ENCODE measurements around the gene USP31. TPM values are rescaled to one million over a fixed set of nuclear protein-coding genes. Genes with fewer than 3 reads are reported as not detected.

The USP31 gene
- total RNA-seq, 2 experiments from 2014 or later, result 7.0 to 7.1 TPM

DNA sequence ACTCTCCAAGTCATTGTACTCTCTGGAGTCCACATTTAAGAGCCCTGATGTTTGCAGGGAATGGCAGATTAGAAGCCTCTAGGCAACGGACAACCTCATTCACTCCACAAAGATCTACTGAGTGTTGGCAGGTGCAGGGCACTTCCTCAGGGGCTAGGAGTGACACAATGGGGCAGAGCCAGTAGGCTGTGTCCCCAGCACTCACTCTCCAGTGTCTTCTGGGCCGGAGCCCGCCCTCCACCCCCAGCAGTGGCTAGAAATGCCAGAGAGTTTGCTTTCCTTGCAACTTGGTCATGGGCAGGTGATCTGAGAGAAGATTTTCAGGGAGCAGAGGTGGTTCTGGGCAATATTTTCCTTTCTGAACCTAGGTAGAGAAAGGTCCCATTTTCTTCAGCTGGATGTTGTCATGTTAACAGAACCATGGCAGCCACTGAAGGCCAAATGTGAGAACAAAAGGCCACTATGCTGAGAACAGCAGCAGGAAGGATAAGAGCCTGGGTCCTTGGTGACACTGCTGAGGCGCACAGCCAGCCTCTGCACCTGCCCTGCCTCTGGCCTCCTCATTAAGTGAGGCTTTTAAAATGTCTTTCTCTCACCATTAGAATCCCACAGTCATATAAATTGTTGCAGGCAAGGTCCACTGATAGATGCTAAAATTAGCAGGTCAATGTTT lies 96.2 kb downstream of the USP31 start:
- H3K4me3 Mint-ChIP-seq, result no peak overlapping the region
- no peaks in the 10 kb centered on the region for H3K4me1 Mint-ChIP-seq
- CTCF ChIA-PET, result interaction anchor here (1.2 kb wide), 1 partner anchor 10 kb away, joined by 3 read pairs; no protein-coding TSS in a partner anchor
- DNase-seq, result no peak
- H3K36me3 Mint-ChIP-seq, result no peaks in the 10 kb centered on the region
- H3K27me3 Mint-ChIP-seq, result peaks cover 40% of the 10 kb centered on the region
- no peak overlapping the region for H3K27ac Mint-ChIP-seq
- H3K9me3 Mint-ChIP-seq (ENCODE audit: low read depth), result no peaks in the 10 kb centered on the region
- ATAC-seq, result no peak

- Mint-ChIP-seq H3K9me3 (ENCODE audit: low read depth) (no peaks in the 10 kb centered on the region), H3K4me3 (no peak overlapping the region), H3K36me3 (no peaks in the 10 kb centered on the region), H3K27me3 (peaks cover 44% of the 10 kb centered on the region), H3K27ac (no peak overlapping the region), H3K4me1 (no peaks in the 10 kb centered on the region)
- DNase-seq (no peak), ATAC-seq (no peak)
- CTCF ChIA-PET, result no interaction called here
These were observed 97.0 kb downstream of the USP31 start for GRCh38 chr16:23052221-23052620.

DNA sequence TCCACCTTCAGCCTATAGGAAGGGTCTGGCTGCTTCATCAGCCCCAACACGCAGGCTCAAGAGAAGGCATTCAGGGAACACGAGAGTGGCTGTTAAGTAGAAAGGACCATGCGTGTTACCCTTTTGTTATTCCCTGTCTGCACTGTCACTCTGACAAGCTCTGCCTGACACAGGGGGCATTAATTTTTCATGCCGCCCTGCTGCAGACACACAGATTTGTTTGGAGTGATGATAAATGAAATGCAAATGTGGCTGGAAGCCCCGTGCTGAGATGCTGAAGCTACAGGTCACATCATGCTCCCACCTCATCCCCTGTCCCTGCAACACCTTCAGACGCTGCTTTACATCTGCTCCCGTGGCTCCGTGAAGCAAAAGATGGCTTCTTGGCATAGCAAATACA lies 97.7 kb downstream of the USP31 start:
- no peak for ATAC-seq
- no peaks in the 10 kb centered on the region for H3K36me3 Mint-ChIP-seq
- no peak for DNase-seq
- no peak overlapping the region for H3K27ac Mint-ChIP-seq
- peaks cover 48% of the 10 kb centered on the region for H3K27me3 Mint-ChIP-seq
- H3K9me3 Mint-ChIP-seq (ENCODE audit: low read depth), result no peaks in the 10 kb centered on the region
- CTCF ChIA-PET, result no interaction called here
- no peak overlapping the region for H3K4me3 Mint-ChIP-seq
- H3K4me1 Mint-ChIP-seq, result no peaks in the 10 kb centered on the region

DNA sequence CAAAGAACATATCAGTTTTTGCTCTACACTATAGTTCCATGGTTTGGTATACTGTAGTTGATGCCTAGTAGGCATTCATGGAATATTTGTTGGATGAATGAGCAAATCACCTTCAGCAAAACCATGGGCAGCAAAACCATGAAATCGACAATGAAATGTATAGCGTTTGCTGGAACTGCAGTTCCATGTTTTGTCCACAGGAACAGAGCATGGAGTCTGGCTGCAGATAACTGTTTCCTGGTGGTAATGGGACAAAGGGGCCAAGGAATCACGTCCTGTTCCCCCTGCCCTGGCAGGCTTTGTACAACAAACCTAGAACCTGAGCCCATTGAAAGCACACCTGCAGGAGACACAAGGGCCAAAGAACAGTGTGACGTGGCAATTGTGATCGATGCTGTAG lies 101.1 kb downstream of the USP31 start:
- CTCF ChIA-PET, result interaction anchor here (1.2 kb wide), 1 partner anchor 149 kb away, joined by 3 read pairs; no protein-coding TSS in a partner anchor
- DNase-seq, result no peak
- peaks cover 42% of the 10 kb centered on the region for H3K27me3 Mint-ChIP-seq

DNA sequence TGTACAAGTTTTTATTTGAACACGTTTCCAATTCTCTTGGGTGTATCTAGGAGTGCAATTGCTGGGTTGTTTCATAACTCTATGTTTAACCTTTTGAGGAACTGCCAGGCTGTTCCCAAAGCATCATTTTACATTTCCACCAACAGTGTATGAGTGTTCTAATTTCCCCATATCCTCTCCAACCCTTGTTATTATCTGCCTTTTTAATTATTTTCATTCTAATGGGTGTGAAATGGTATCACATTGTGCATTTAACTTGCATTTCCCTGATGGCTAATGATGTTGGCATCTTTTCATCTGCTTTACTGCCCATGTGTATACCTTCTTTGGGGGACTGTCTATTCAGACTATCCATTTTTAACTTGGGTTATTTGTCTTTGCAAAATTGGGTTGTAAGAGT lies 104.2 kb downstream of the USP31 start:
- no peak for ATAC-seq
- no peaks in the 10 kb centered on the region for H3K4me1 Mint-ChIP-seq
- peaks cover 39% of the 10 kb centered on the region for H3K27me3 Mint-ChIP-seq
- H3K9me3 Mint-ChIP-seq (ENCODE audit: low read depth), result no peaks in the 10 kb centered on the region
- H3K27ac Mint-ChIP-seq, result no peak overlapping the region
- no peak overlapping the region for H3K4me3 Mint-ChIP-seq
- H3K36me3 Mint-ChIP-seq, result no peaks in the 10 kb centered on the region
- CTCF ChIA-PET, result no interaction called here
- DNase-seq, result no peak

More for the DNA sequence above, 101.1 kb downstream of the USP31 start:
- H3K4me1 Mint-ChIP-seq, result no peaks in the 10 kb centered on the region
- H3K36me3 Mint-ChIP-seq, result no peaks in the 10 kb centered on the region
- ATAC-seq, result no peak
- no peak overlapping the region for H3K27ac Mint-ChIP-seq
- no peaks in the 10 kb centered on the region for H3K9me3 Mint-ChIP-seq (ENCODE audit: low read depth)
- H3K4me3 Mint-ChIP-seq, result no peak overlapping the region

- CTCF ChIA-PET, result no interaction called here
- Mint-ChIP-seq H3K4me3 (no peak overlapping the region), H3K36me3 (no peaks in the 10 kb centered on the region), H3K27ac (no peak overlapping the region), H3K27me3 (peaks cover 25% of the 10 kb centered on the region), H3K9me3 (ENCODE audit: low read depth) (no peaks in the 10 kb centered on the region), H3K4me1 (no peaks in the 10 kb centered on the region)
- no peak for DNase-seq
- ATAC-seq, result no peak
These were observed 109.0 kb downstream of the USP31 start for GRCh38 chr16:23040246-23040645.

DNA sequence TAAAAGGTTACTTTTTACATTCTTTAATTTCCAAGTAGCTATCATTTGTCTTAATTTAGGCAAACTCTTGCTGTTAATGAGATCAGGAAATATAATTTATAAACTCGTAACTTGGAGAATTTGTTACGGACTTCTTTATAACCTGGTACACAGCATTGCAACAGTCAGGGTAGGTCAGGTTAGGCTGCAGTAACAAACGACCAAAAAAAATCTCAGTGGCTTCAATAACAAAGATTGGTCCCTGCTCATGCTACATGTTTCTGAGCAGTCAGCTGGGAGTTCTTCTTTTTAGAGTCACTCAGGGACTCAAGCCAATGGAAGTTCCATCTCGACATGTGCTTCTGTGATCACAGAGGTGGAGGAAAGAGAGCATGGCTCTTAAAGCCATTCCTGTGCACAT lies 110.1 kb downstream of the USP31 start:
- CTCF ChIA-PET, result no interaction called here
- Mint-ChIP-seq H3K4me1 (no peaks in the 10 kb centered on the region), H3K36me3 (no peaks in the 10 kb centered on the region), H3K27me3 (peaks cover 19% of the 10 kb centered on the region), H3K27ac (no peak overlapping the region), H3K4me3 (no peak overlapping the region), H3K9me3 (ENCODE audit: low read depth) (no peaks in the 10 kb centered on the region)
- ATAC-seq (no peak), DNase-seq (no peak)

DNA sequence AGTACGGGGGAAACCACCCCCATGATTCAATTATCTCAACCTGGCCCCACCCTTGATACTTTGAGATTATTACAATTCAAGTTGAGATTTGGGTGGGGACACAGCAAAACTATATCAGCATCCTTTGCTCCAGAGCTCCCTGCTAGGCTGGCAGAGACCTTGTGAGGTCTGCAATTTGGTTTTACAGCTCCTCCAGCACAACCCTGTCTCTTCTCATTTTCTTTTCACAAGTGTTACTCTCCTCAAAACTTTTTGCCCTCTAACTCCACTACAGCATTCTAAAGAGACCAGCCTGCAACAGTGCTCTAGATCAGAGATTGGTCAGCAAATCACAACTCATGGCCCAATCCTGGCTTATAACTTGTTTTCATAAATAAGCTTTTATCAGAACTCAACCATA lies 114.0 kb downstream of the USP31 start:
- H3K4me1 Mint-ChIP-seq, result no peaks in the 10 kb centered on the region
- H3K27me3 Mint-ChIP-seq, result peaks cover 14% of the 10 kb centered on the region
- no peaks in the 10 kb centered on the region for H3K36me3 Mint-ChIP-seq
- peaks cover 4% of the 10 kb centered on the region for H3K9me3 Mint-ChIP-seq (ENCODE audit: low read depth)
- ATAC-seq (no peak), DNase-seq (no peak)
- H3K27ac Mint-ChIP-seq, result no peak overlapping the region
- H3K4me3 Mint-ChIP-seq, result no peak overlapping the region
- CTCF ChIA-PET, result no interaction called here

DNA sequence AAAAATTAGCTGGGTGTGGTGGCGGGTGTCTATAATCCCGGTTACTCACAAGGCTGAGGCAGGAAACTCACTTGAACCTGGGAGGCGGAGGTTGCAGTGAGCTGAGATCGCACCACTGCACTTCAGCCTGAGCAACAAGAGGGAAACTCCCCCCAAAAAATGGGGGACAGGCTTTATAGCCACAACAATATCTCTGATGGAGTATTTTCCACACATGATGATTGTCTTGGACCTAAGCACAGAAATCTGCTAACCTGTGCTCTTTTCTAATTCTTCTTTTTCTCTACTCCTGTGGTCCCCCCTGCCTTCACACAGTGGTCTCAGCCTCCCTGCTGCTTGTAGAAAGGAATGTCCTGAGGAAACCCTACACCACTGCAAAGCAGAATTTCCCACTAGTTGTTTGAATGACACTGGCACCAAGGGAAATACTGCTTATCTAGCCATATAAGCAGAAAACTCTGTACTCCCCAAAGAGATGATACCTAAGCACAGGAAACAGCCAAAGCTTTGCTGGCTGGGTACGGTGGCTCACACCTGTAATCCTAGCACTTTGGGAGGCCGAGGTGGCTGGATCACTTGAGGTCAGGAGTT lies 117.6 kb downstream of the USP31 start:
- CTCF ChIA-PET, result no interaction called here
- H3K36me3 Mint-ChIP-seq, result no peaks in the 10 kb centered on the region
- H3K9me3 Mint-ChIP-seq (ENCODE audit: low read depth), result peaks cover 4% of the 10 kb centered on the region
- no peak for ATAC-seq
- H3K27ac Mint-ChIP-seq, result no peak overlapping the region
- peaks cover 6% of the 10 kb centered on the region for H3K27me3 Mint-ChIP-seq
- no peaks in the 10 kb centered on the region for H3K4me1 Mint-ChIP-seq
- DNase-seq, result no peak
- no peak overlapping the region for H3K4me3 Mint-ChIP-seq

DNA sequence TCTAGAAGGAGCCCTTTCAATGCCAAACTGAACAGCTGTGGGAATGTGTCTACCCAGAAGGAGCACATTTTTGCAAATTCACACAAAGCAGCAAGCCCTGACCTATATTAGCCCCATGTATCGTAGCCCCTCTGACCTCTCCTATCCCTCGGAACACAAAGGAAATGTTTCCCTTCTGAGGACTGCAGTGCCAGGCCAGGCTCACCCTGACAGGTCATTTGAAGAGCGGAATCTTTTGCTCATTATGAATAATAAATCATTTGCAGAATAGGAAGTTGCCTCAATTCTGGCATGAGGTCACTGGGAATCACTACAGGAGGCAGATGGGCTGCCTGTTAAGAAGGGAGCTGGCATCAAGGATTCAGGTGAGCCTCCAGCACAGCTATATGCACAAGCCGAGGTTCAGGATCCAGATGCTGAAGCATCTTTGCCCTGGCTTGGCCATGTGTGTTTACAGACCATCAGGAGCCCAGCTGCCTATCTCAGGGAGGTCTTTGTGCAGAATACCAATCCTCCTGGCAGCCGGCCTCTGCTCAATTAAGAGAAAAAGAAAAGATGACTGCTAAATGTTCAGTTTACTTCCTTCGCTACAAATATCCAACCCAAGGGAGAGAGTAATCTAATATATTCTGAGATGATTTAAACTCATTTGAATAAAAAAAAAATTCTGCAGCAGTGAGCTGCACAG lies 119.4 kb downstream of the USP31 start:
- H3K36me3 Mint-ChIP-seq, result no peaks in the 10 kb centered on the region
- no peak overlapping the region for H3K4me3 Mint-ChIP-seq
- H3K27ac Mint-ChIP-seq, result no peak overlapping the region
- peaks cover 4% of the 10 kb centered on the region for H3K9me3 Mint-ChIP-seq (ENCODE audit: low read depth)
- H3K27me3 Mint-ChIP-seq, result peaks cover 6% of the 10 kb centered on the region
- H3K4me1 Mint-ChIP-seq, result no peaks in the 10 kb centered on the region
- CTCF ChIA-PET, result no interaction called here
- no peak for DNase-seq
- no peak for ATAC-seq

GRCh38 chr16:23027386-23027785 lies 121.9 kb downstream of the USP31 start:
- Mint-ChIP-seq H3K27ac (no peak overlapping the region), H3K4me3 (no peak overlapping the region), H3K27me3 (peaks cover 3% of the 10 kb centered on the region), H3K36me3 (no peaks in the 10 kb centered on the region), H3K9me3 (ENCODE audit: low read depth) (no peaks in the 10 kb centered on the region), H3K4me1 (no peaks in the 10 kb centered on the region)
- CTCF ChIA-PET, result no interaction called here
- DNase-seq (no peak), ATAC-seq (no peak)

- Mint-ChIP-seq H3K36me3 (no peaks in the 10 kb centered on the region), H3K9me3 (ENCODE audit: low read depth) (no peaks in the 10 kb centered on the region), H3K27ac (no peak overlapping the region), H3K4me3 (no peak overlapping the region), H3K27me3 (peaks cover 3% of the 10 kb centered on the region), H3K4me1 (no peaks in the 10 kb centered on the region)
- ATAC-seq (no peak), DNase-seq (no peak)
- CTCF ChIA-PET, result no interaction called here
These were observed 122.4 kb downstream of the USP31 start for GRCh38 chr16:23026784-23027362.

- H3K27ac Mint-ChIP-seq, result no peak overlapping the region
- CTCF ChIA-PET, result no interaction called here
- H3K4me3 Mint-ChIP-seq, result no peak overlapping the region
- ATAC-seq (no peak), DNase-seq (no peak)
- H3K36me3 Mint-ChIP-seq, result no peaks in the 10 kb centered on the region
- peaks cover 2% of the 10 kb centered on the region for H3K27me3 Mint-ChIP-seq
- no peaks in the 10 kb centered on the region for H3K9me3 Mint-ChIP-seq (ENCODE audit: low read depth)
- no peaks in the 10 kb centered on the region for H3K4me1 Mint-ChIP-seq
These were observed 123.5 kb downstream of the USP31 start for GRCh38 chr16:23025692-23026307.

Data from activated CD8-positive, alpha-beta memory T cell treated with anti-CD3 and anti-CD28 coated beads, Interleukin-2, amount 10 ng/mL, durations not matched to agents 7 days and 5 days (primary cell).